MV-4-11 (cell line): ENCODE results near the gene FCMR.
"Not testable (repeated sequence)": the region's sequence is repeated elsewhere in the genome, so short reads cannot be mapped to it uniquely, and the experiment has no call there.

Experiments used
- DNase-seq: peaks from one replicate; lab custom pipeline; 2025; lab: John Stamatoyannopoulos, UW

Gene FCMR

GRCh38 chr1:206923961-206924557, 2.3 kb upstream of the FCMR start:
- not testable (repeated sequence) for DNase-seq

- peak; percentile 46 for DNase-seq
Measured at GRCh38 chr1:206923009-206923960, 1.5 kb upstream of the FCMR start.

GRCh38 chr1:206922524-206922923, 783 bp upstream of the FCMR start:
- DNase-seq = no peak

GRCh38 chr1:206918076-206918475, 3.7 kb downstream of the FCMR start:
- DNase-seq = no peak

- DNase-seq = no peak
Measured at GRCh38 chr1:206916000-206916709, 5.6 kb downstream of the FCMR start.

GRCh38 chr1:206915030-206915735, 6.6 kb downstream of the FCMR start:
- DNase-seq = no peak

GRCh38 chr1:206913766-206914537, 7.8 kb downstream of the FCMR start:
- DNase-seq = no peak

GRCh38 chr1:206912445-206913095, 9.2 kb downstream of the FCMR start:
- peak; percentile 71 for DNase-seq

GRCh38 chr1:206911064-206911663, 10.6 kb downstream of the FCMR start:
- DNase-seq = peak; percentile 32

GRCh38 chr1:206909883-206910318, 11.8 kb downstream of the FCMR start:
- DNase-seq = no peak

- no peak for DNase-seq
Measured at GRCh38 chr1:206909161-206909882, 12.4 kb downstream of the FCMR start.

- no peak for DNase-seq
Measured at GRCh38 chr1:206908038-206908437, 13.7 kb downstream of the FCMR start.

GRCh38 chr1:206907304-206907991, 14.3 kb downstream of the FCMR start:
- no peak for DNase-seq

- no peak for DNase-seq
Measured at GRCh38 chr1:206905295-206906164, 16.2 kb downstream of the FCMR start.

GRCh38 chr1:206904423-206905142, 17.2 kb downstream of the FCMR start:
- DNase-seq = no peak

- no peak for DNase-seq
Measured at GRCh38 chr1:206903687-206904086, 18.1 kb downstream of the FCMR start.

GRCh38 chr1:206902702-206903101, 19.0 kb downstream of the FCMR start:
- DNase-seq = no peak
